Cardiac fibroblast (primary cell): ENCODE results near the gene SLC13A2.

ENCODE experiments used
- DNase-seq, 2 donors: peaks; one replicate each; pipeline versions ENCODE4 v3.0.0 to v3.0.0-alpha.2; 2010; ENCODE audit warnings: low read depth in 2 of 2
- H3K4me3 ChIP-seq, 2 donors: replicated peaks in 1 of 2; 1 replicate in 1 of 2; 2 replicates in 1 of 2; pipeline ENCODE4 v1.5.1; 2011; ENCODE audit warnings: low read depth in 2 of 2, low read length in 2 of 2, mild to moderate bottlenecking in 2 of 2, moderate library complexity in 1 of 2
- TF ChIP-seq, protein P1 (sequence below): IDR thresholded peaks from one replicate; pipeline ENCODE4 v1.5.1; 2011; ENCODE audit warnings: low read depth, mild to moderate bottlenecking, low read length, inconsistent platforms

SLC13A2 gene

DNA sequence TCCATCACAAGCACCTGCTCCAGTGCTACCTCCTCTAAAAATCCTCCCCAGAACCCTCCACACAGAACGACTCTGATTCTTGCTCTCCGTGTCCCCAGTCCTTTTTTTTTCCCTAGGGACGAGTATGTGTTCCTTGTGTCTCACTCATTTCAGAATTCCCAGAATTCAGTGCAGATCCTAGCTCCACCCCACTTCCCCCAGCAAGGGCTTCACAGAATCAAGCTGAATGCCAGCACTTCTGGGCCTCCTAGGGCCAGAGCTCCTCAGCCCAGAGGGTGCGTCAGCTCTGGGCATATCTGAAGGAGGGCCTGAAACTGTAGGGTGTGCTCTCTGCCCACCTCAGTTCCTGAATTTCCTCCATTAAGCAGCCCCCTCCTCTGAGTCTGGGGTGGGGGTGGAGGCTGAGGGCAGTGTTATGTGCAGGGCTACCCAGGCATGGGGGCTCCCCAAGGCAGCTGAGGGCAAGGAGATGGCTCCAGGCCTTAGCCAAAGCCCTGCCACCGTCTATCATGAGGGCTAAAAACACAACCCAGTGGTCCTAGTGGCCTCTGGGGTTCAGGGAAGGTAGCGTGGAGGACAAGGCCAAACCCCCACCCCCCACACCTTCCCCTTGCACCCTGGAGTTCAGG, 72.5 kb downstream of the SLC13A2 start:
- H3K4me3 ChIP-seq, result no peak overlapping the region
- TF ChIP-seq, protein P1, sequence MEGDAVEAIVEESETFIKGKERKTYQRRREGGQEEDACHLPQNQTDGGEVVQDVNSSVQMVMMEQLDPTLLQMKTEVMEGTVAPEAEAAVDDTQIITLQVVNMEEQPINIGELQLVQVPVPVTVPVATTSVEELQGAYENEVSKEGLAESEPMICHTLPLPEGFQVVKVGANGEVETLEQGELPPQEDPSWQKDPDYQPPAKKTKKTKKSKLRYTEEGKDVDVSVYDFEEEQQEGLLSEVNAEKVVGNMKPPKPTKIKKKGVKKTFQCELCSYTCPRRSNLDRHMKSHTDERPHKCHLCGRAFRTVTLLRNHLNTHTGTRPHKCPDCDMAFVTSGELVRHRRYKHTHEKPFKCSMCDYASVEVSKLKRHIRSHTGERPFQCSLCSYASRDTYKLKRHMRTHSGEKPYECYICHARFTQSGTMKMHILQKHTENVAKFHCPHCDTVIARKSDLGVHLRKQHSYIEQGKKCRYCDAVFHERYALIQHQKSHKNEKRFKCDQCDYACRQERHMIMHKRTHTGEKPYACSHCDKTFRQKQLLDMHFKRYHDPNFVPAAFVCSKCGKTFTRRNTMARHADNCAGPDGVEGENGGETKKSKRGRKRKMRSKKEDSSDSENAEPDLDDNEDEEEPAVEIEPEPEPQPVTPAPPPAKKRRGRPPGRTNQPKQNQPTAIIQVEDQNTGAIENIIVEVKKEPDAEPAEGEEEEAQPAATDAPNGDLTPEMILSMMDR, result no peak
- DNase-seq, result peak in 1 of 2 donors; percentile 18

DNA sequence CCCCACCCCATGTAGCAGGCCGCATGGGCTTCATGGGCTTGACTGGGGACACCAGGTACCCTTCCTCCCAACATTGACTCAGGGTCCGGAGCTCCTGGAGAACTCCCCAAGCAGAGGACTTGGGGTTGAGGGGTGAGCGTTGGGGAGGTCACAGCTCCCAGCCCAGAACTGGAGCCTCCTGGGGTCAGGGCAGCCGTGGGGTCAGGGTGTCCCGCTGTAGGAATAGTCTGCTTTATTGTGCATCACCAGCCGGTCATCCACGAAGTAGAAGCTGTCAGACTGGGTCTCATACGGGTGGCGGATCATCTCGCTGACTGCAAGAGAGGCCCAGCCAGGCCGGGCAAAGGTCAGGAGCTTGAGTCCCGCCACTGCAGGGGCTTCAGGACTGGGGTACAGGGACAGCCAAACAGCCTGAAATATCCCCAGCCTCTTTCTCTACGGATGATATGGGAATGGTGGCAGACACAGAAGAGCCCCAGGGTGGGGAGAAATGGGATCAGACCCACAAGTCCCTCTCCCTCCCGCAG, 73.7 kb downstream of the SLC13A2 start:
- no peak overlapping the region for H3K4me3 ChIP-seq
- DNase-seq, result no peak
- TF ChIP-seq, protein P1, result no peak
